A673 (cell line): ENCODE results near the gene ANP32E. TPM values are rescaled to one million over a fixed set of nuclear protein-coding genes. Genes with fewer than 3 reads are reported as not detected.

Experiments
- BruUV-seq: library from RNA; stranded (reverse); fragments of 400-500 nt; replicated peaks from 2 replicates; lab custom pipeline; 2021; lab: Mats Ljungman, UMichigan
- CTCF ChIA-PET: fragments of 300-600 bp; sonication (Branson Sonifier 250); formaldehyde crosslinking; loops from one replicate; lab custom pipeline; 2022; ENCODE audit warnings: antibody characterized with exemption; lab: Charles Lee
- POLR2A ChIA-PET: fragments of 300-600 bp; sonication (Branson Sonifier 250); formaldehyde crosslinking; loops from one replicate; lab custom pipeline; 2022; ENCODE audit warnings: antibody characterized with exemption; ENCODE audit not compliant: low non-redundant PET; lab: Charles Lee
- DNase-seq: peaks from one replicate; pipeline ENCODE4 v3.0.0-alpha.2; 2015; ENCODE audit warnings: low spot score
- H3K27ac ChIP-seq: fragments of 200-600 bp; sonication (generic); 2 replicates; pipeline ENCODE4 v1.5.1; 2016; ENCODE audit warnings: mixed run types, low read depth, mild to moderate bottlenecking, mixed read lengths, antibody characterized with exemption, low read length; ENCODE audit not compliant: poor library complexity, severe bottlenecking
- H3K27me3 ChIP-seq: fragments of 200-600 bp; sonication (generic); replicated peaks from 2 replicates; pipeline ENCODE4 v1.6.1; 2017; ENCODE audit warnings: mixed run types, low read depth, mild to moderate bottlenecking, mixed read lengths, antibody characterized with exemption, low read length; ENCODE audit not compliant: insufficient read depth, poor library complexity
- H3K36me3 ChIP-seq: fragments of 200-600 bp; sonication (generic); 2 replicates; pipeline ENCODE4 v1.6.1; 2016; ENCODE audit warnings: mixed run types, mild to moderate bottlenecking, mixed read lengths, antibody characterized with exemption, low read length; ENCODE audit not compliant: insufficient read depth, poor library complexity, severe bottlenecking
- H3K4me1 ChIP-seq: fragments of 200-600 bp; sonication (generic); 2 replicates; pipeline ENCODE4 v1.6.1; 2017; ENCODE audit warnings: mixed run types, mild to moderate bottlenecking, mixed read lengths, antibody characterized with exemption, low read length; ENCODE audit not compliant: insufficient read depth, poor library complexity, severe bottlenecking
- H3K4me3 ChIP-seq: fragments of 200-600 bp; sonication (generic); 2 replicates; pipeline ENCODE4 v1.5.1; 2016; ENCODE audit warnings: low read depth, mixed run types, mild to moderate bottlenecking, mixed read lengths, low read length; ENCODE audit not compliant: poor library complexity, severe bottlenecking
- H3K9me3 ChIP-seq: fragments of 200-600 bp; sonication (generic); 2 replicates; pipeline ENCODE4 v1.6.1; 2016; ENCODE audit warnings: mixed run types, low read depth, mild to moderate bottlenecking, mixed read lengths, antibody characterized with exemption, low read length; ENCODE audit not compliant: poor library complexity, severe bottlenecking
- CTCF ChIP-seq: fragments of 300-800, 200-600 bp; sonication (generic); conservative IDR thresholded peaks from 2 replicates; pipeline ENCODE4 v1.5.1; 2017; ENCODE audit warnings: low read depth, mild to moderate bottlenecking, antibody characterized with exemption, low read length, moderate library complexity, mixed read lengths
- EZH2 ChIP-seq: fragments of 200-600 bp; sonication (generic); IDR thresholded peaks from 2 replicates; pipeline ENCODE4 v1.6.1; 2017; ENCODE audit warnings: borderline replicate concordance, low read depth, mild to moderate bottlenecking, mixed read lengths, antibody characterized with exemption, low read length; ENCODE audit not compliant: poor library complexity, severe bottlenecking
- intact Hi-C: fragments of 100-400 bp; cut with micrococcal nuclease; formaldehyde crosslinking; loops from one replicate; pipeline ENCODE4 v1.10.0; 2022; ENCODE audit not compliant: unreplicated experiment
- total RNA-seq: library from RNA; stranded (reverse); gene quantifications from 2 replicates; pipeline ENCODE4 v1.2.3, GENCODE V29; 2021

Gene ANP32E
- total RNA-seq, 1 experiment from 2014 or later: 153 TPM

- intact Hi-C loops: loop anchor here (5.0 kb wide), 1 partner anchor 113 kb away; no protein-coding TSS in a partner anchor
- POLR2A ChIA-PET: no interaction called here
Measured at GRCh38 chr1:150185481-150185880, 50.4 kb downstream of the ANP32E start.

GRCh38 chr1:150183061-150183460 is 52.9 kb downstream of the ANP32E start:
- Histone ChIP-seq H3K9me3 (no peaks in the 10 kb centered on the region), H3K4me1 (peaks cover 12% of the 10 kb centered on the region), H3K27me3 (no peaks in the 10 kb centered on the region), H3K27ac (no peak overlapping the region), H3K4me3 (no peak overlapping the region), H3K36me3 (no peaks in the 10 kb centered on the region)
- intact Hi-C loops: no loop called here
- no peak for TF ChIP-seq EZH2
- TF ChIP-seq CTCF: no peak
- POLR2A ChIA-PET: no interaction called here
- no peak for DNase-seq
- BruUV-seq: no TSS peak
- CTCF ChIA-PET: no interaction called here

More at GRCh38 chr1:150185481-150185880, 50.4 kb downstream of the ANP32E start:
- Histone ChIP-seq H3K27me3 (no peaks in the 10 kb centered on the region), H3K27ac (no peak overlapping the region), H3K9me3 (no peaks in the 10 kb centered on the region), H3K4me3 (no peak overlapping the region), H3K4me1 (peaks cover 12% of the 10 kb centered on the region), H3K36me3 (no peaks in the 10 kb centered on the region)
- BruUV-seq: no TSS peak
- no peak for DNase-seq
- CTCF ChIA-PET: no interaction called here
- TF ChIP-seq EZH2 (no peak), CTCF (no peak)

GRCh38 chr1:150182247-150182646 is 53.7 kb downstream of the ANP32E start:
- CTCF ChIA-PET: no interaction called here
- TF ChIP-seq EZH2 (no peak), CTCF (no peak)
- intact Hi-C loops: no loop called here
- Histone ChIP-seq H3K4me3 (no peak overlapping the region), H3K27me3 (no peaks in the 10 kb centered on the region), H3K4me1 (peaks cover 6% of the 10 kb centered on the region), H3K36me3 (no peaks in the 10 kb centered on the region), H3K9me3 (no peaks in the 10 kb centered on the region), H3K27ac (no peak overlapping the region)
- DNase-seq: no peak
- POLR2A ChIA-PET: interaction anchor here (0.7 kb wide), 1 partner anchor 171 kb away, joined by 7 read pairs; no protein-coding TSS in a partner anchor
- BruUV-seq: no TSS peak
